Gastroesophageal sphincter (tissue), 4 donors: ENCODE data around the gene ADM2. TPM values are rescaled to one million over a fixed set of nuclear protein-coding genes. Genes with fewer than 3 reads are reported as not detected.

Experiments used
- ATAC-seq: fragments of 150-250 bp; one replicate; pipeline ENCODE4 v1.9.1; 2016; ENCODE audit warnings: mild to moderate bottlenecking, moderate library complexity
- H3K27ac ChIP-seq, 4 donors: fragments of 200-600 bp; sonication (generic) in 3 of 4; 1 replicate in 3 of 4; 2 replicates in 1 of 4; pipeline ENCODE4 v1.5.1; 2016 to 2019
- H3K27me3 ChIP-seq: fragments of 200-600 bp; sonication (generic); one replicate; pipeline ENCODE4 v1.5.1; 2019
- H3K36me3 ChIP-seq, 2 donors: fragments of 200-600 bp; sonication (generic); one replicate each; pipeline ENCODE4 v1.5.1; 2019; ENCODE audit warnings: control low read depth in 1 of 2
- H3K4me1 ChIP-seq, 3 donors: fragments of 200-600 bp; sonication (generic); 1 replicate in 2 of 3; 2 replicates in 1 of 3; pipeline ENCODE4 v1.5.1; 2016 to 2019; ENCODE audit warnings: control low read depth in 2 of 3
- H3K4me3 ChIP-seq, 2 donors: fragments of 200-600 bp; sonication (generic); one replicate each; pipeline ENCODE4 v1.5.1; 2019; ENCODE audit warnings: mild to moderate bottlenecking in 1 of 2, moderate library complexity in 1 of 2
- H3K9me3 ChIP-seq, 3 donors: fragments of 200-600 bp; sonication (generic); one replicate each; pipeline ENCODE4 v1.5.1; 2017 to 2019; ENCODE audit warnings: control low read depth in 2 of 3
- EP300 ChIP-seq: sonication (generic); formaldehyde crosslinking; IDR thresholded peaks from one replicate; pipeline ENCODE4 v1.6.1; 2017; ENCODE audit warnings: antibody characterized with exemption, mild to moderate bottlenecking
- POLR2A ChIP-seq, 2 donors: fragments of 450-650 bp; IDR thresholded peaks; one replicate each; pipeline ENCODE4 v1.6.1; 2017; ENCODE audit warnings: antibody characterized with exemption in 2 of 2, mild to moderate bottlenecking in 2 of 2, moderate library complexity in 1 of 2
- POLR2AphosphoS5 ChIP-seq: sonication (generic); formaldehyde crosslinking; IDR thresholded peaks from one replicate; pipeline ENCODE4 v1.6.1; 2017; ENCODE audit warnings: antibody characterized with exemption
- WGBS, 2 donors: methylation state at CpG; one replicate each; pipeline ENCODE4 v1.1.5; 2018; ENCODE audit warnings: low coverage in 1 of 2; 5-methylcytosine and 5-hydroxymethylcytosine counted together
- total RNA-seq, 4 donors: library from RNA; depleted of rRNA; stranded (reverse); fragments of >200 nt; gene quantifications; one replicate each; pipeline ENCODE4 v1.1.0, GENCODE V29; 2016
- TF ChIP-seq, protein P1 (sequence below), 4 experiments: fragments of 200-600 bp in 2 of 4; fragments of 450-650 bp in 2 of 4; sonication (generic) in 1 of 4; IDR thresholded peaks; one replicate each; pipeline ENCODE4 v1.5.1; 2017 to 2019; ENCODE audit warnings: antibody characterized with exemption in 4 of 4, mild to moderate bottlenecking in 2 of 4, moderate library complexity in 2 of 4

The ADM2 gene
- total RNA-seq, 4 donors from 2014 or later: 0.40 TPM; not detected in 3

DNA sequence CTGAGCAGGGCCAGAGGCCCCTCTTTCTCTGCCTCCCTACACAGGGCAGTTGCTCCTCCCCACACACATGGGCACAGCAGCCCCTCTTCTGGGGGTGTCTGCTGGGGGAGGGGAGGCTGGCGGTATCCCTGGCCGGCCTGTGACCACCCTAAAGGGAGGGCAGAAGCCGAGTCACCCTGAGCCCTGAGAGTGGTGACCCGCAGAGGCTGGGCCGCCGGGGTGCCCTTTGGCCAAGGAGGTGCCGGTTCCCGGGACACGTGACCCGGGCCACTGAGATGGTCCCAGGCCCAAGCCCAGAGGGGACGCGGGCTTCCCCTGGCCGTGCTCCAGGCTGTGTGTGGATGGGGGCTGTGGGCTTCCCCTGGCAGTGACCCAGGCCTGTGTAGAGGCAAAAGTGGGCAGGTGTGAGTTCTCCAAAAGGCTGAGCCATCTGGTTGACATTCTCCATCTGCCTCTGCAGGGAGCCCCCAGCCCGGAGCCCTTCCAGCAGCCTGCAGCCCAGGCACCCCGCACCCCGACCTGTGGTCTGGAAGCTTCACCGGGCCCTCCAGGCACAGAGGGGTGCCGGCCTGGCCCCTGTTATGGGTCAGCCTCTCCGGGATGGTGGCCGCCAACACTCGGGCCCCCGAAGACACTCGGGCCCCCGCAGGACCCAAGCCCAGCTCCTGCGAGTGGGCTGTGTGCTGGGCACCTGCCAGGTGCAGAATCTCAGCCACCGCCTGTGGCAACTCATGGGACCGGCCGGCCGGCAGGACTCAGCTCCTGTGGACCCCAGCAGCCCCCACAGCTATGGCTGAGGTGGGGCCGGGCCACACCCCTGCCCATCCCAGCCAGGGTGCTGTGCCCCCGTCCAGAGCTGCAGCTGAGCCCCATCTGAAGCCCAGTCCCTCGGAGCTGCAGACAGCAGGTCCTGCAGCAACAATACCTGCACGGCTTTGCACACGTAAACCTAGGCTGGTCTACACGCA lies 1.0 kb downstream of the ADM2 start:
- ATAC-seq: no peak
- peaks cover 88% of the 10 kb centered on the region for H3K27me3 ChIP-seq
- no peaks in the 10 kb centered on the region for H3K36me3 ChIP-seq
- H3K27ac ChIP-seq: no peak overlapping the region
- peak overlapping the region in 1 of 2 donors; percentile 51 for H3K4me3 ChIP-seq
- H3K4me1 ChIP-seq: peaks cover 0 to 19% (median 0%) of the 10 kb centered on the region in 3 donors
- WGBS, 2 donors: 93% methylated on average over 2 of the region's 35 CpGs; no CpG with 5 or more reads in 1 of the 2 donors
- H3K9me3 ChIP-seq: no peaks in the 10 kb centered on the region
- TF ChIP-seq EP300 (no peak), POLR2A (IDR thresholded peaks at IDR 0.05) (no peak), POLR2AphosphoS5 (no peak)
- TF ChIP-seq, protein P1, sequence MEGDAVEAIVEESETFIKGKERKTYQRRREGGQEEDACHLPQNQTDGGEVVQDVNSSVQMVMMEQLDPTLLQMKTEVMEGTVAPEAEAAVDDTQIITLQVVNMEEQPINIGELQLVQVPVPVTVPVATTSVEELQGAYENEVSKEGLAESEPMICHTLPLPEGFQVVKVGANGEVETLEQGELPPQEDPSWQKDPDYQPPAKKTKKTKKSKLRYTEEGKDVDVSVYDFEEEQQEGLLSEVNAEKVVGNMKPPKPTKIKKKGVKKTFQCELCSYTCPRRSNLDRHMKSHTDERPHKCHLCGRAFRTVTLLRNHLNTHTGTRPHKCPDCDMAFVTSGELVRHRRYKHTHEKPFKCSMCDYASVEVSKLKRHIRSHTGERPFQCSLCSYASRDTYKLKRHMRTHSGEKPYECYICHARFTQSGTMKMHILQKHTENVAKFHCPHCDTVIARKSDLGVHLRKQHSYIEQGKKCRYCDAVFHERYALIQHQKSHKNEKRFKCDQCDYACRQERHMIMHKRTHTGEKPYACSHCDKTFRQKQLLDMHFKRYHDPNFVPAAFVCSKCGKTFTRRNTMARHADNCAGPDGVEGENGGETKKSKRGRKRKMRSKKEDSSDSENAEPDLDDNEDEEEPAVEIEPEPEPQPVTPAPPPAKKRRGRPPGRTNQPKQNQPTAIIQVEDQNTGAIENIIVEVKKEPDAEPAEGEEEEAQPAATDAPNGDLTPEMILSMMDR (IDR thresholded peaks at IDR 0.05): no peak

DNA sequence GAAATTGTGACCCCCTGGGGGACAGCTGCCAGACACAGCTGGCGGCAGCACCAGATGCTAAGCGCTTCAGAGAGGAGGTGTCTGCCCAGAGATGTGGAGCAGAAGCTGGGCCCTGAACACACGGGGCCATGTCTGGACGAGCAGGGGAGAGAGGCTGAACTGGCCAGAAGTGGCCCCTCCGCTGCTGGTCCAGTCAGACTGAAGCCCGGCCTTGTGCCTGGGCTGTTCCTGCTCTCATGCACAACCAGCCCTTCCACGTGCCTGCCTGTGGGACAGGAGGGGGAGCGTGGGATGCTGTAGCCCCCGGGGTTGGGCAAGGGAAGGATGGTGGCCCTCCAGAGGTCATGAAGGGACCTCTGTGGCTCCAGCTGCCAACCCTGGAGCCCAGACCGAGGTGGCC lies 1.8 kb downstream of the ADM2 start:
- Histone ChIP-seq H3K27me3 (peaks cover 95% of the 10 kb centered on the region), H3K9me3 (no peaks in the 10 kb centered on the region), H3K4me3 (no peak overlapping the region), H3K27ac (no peak overlapping the region), H3K4me1 (peaks cover 0 to 19% (median 0%) of the 10 kb centered on the region in 3 donors), H3K36me3 (no peaks in the 10 kb centered on the region)
- no peak for ATAC-seq
- TF ChIP-seq POLR2AphosphoS5 (no peak), POLR2A (IDR thresholded peaks at IDR 0.05) (no peak), EP300 (no peak)
- TF ChIP-seq, protein P1 (IDR thresholded peaks at IDR 0.05): no peak
- WGBS, 2 donors: 55% methylated on average over 4 of the region's 10 CpGs; no CpG with 5 or more reads in 1 of the 2 donors

DNA sequence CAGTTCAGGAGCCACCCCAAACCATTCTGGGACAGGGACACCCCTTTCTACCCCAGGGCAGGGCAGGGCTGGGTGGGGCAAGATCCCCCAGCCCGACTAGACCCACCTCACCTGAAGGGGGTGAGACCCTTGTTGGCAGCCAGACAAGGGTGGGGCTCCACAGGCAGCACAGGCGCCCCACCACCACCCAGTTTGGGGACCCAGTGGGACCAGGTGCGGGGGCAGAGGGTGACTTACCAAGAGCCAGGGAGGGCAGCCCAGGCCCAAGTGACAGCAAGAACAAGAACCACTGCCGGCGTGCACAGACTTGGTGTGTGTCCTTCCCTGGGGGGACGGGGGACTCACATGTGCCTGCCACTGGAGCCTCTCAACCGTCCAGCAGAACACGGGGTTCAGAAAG lies 2.2 kb downstream of the ADM2 start:
- H3K36me3 ChIP-seq: no peaks in the 10 kb centered on the region
- WGBS, 2 donors: 80% methylated on average over 3 of the region's 8 CpGs; no CpG with 5 or more reads in 1 of the 2 donors
- H3K4me1 ChIP-seq: peaks cover 0 to 19% (median 0%) of the 10 kb centered on the region in 3 donors
- H3K4me3 ChIP-seq: no peak overlapping the region
- ATAC-seq: no peak
- no peaks in the 10 kb centered on the region for H3K9me3 ChIP-seq
- TF ChIP-seq POLR2AphosphoS5: no peak
- TF ChIP-seq, protein P1 (IDR thresholded peaks at IDR 0.05): no peak
- no peak for TF ChIP-seq EP300
- TF ChIP-seq POLR2A (IDR thresholded peaks at IDR 0.05): no peak
- no peak overlapping the region for H3K27ac ChIP-seq
- peaks cover 100% of the 10 kb centered on the region for H3K27me3 ChIP-seq

- WGBS, 2 donors: 66 to 87% methylated on average over 6 to 10 of the region's 31 CpGs
- H3K27me3 ChIP-seq: peaks cover 99% of the 10 kb centered on the region
- TF ChIP-seq, protein P1 (IDR thresholded peaks at IDR 0.05): no peak
- TF ChIP-seq POLR2AphosphoS5: no peak
- no peak for TF ChIP-seq POLR2A (IDR thresholded peaks at IDR 0.05)
- no peak for TF ChIP-seq EP300
Observed at GRCh38 chr22:50483977-50484853, 2.9 kb downstream of the ADM2 start.

More at GRCh38 chr22:50483977-50484853, 2.9 kb downstream of the ADM2 start:
- Histone ChIP-seq H3K4me3 (no peak overlapping the region), H3K36me3 (no peaks in the 10 kb centered on the region), H3K27ac (no peak overlapping the region), H3K4me1 (peaks cover 0 to 19% (median 0%) of the 10 kb centered on the region in 3 donors), H3K9me3 (no peaks in the 10 kb centered on the region)
- no peak for ATAC-seq
